DOHH2 (cell line): ENCODE measurements around the gene CFAP157.

Experiments used
- H3F3A ChIP-seq: fragments of 200-600 bp; sonication (generic), shearing (Covaris generic); 2 replicates; pipeline ENCODE4 v1.6.0; 2016; ENCODE audit warnings: antibody characterized with exemption, mild to moderate bottlenecking; ENCODE audit not compliant: control insufficient read depth, insufficient read depth
- H3K27ac ChIP-seq: fragments of 200-600 bp; sonication (generic); 2 replicates; pipeline ENCODE4 v1.5.1; 2014; ENCODE audit warnings: low read depth, mild to moderate bottlenecking, low read length, moderate library complexity
- H3K27me3 ChIP-seq: fragments of 200-600 bp; sonication (generic); 2 replicates; pipeline ENCODE4 v1.6.1; 2014; ENCODE audit warnings: mild to moderate bottlenecking, low read length, mixed read lengths; ENCODE audit not compliant: control insufficient read depth
- H3K36me3 ChIP-seq: fragments of 200-600 bp; sonication (generic); 2 replicates; pipeline ENCODE4 v1.6.1; 2014; ENCODE audit warnings: mild to moderate bottlenecking, low read length, moderate library complexity, mixed read lengths; ENCODE audit not compliant: control insufficient read depth
- H3K4me1 ChIP-seq: fragments of 200-600 bp; sonication (generic); 2 replicates; pipeline ENCODE4 v1.6.1; 2014; ENCODE audit warnings: mild to moderate bottlenecking, low read length, mixed read lengths; ENCODE audit not compliant: control insufficient read depth
- H3K4me2 ChIP-seq: fragments of 200-600 bp; sonication (generic); 2 replicates; pipeline ENCODE4 v1.6.0; 2014; ENCODE audit warnings: mild to moderate bottlenecking, low read length, moderate library complexity
- H3K4me3 ChIP-seq: fragments of 200-600 bp; sonication (generic); 2 replicates; pipeline ENCODE4 v1.5.1; 2014; ENCODE audit warnings: mild to moderate bottlenecking, low read length, mixed read lengths
- H3K79me2 ChIP-seq: fragments of 200-600 bp; sonication (generic); 2 replicates; pipeline ENCODE4 v1.6.1; 2014; ENCODE audit warnings: mild to moderate bottlenecking, low read length, mixed read lengths; ENCODE audit not compliant: control insufficient read depth
- H3K9me2 ChIP-seq: fragments of 200-600 bp; sonication (generic); replicated peaks from 2 replicates; pipeline ENCODE4 v1.6.1; 2014; ENCODE audit warnings: mild to moderate bottlenecking, low read length, mixed read lengths; ENCODE audit not compliant: control insufficient read depth
- H3K9me3 ChIP-seq: fragments of 200-600 bp; sonication (generic); 2 replicates; pipeline ENCODE4 v1.6.1; 2014; ENCODE audit warnings: antibody characterized with exemption, low read length, mixed read lengths; ENCODE audit not compliant: control insufficient read depth, insufficient read depth
- H4K20me1 ChIP-seq: fragments of 200-600 bp; sonication (generic); 2 replicates; pipeline ENCODE4 v1.6.0; 2014; ENCODE audit warnings: low read depth, mild to moderate bottlenecking, antibody characterized with exemption, low read length, moderate library complexity; ENCODE audit not compliant: control insufficient read depth, insufficient read depth
- EZH2phosphoT487 ChIP-seq: fragments of 200-600 bp; sonication (generic); IDR thresholded peaks from 2 replicates; pipeline ENCODE4 v1.6.1; 2017; ENCODE audit warnings: borderline replicate concordance, mild to moderate bottlenecking, antibody characterized with exemption, low read length, moderate library complexity, mixed read lengths
- TF ChIP-seq, protein P1 (sequence below): fragments of 200-600 bp; sonication (generic); IDR thresholded peaks from one replicate; pipeline ENCODE4 v1.5.1; 2014; ENCODE audit warnings: antibody characterized with exemption, mild to moderate bottlenecking, low read depth, low read length; ENCODE audit not compliant: poor library complexity, severe bottlenecking

Gene CFAP157

DNA sequence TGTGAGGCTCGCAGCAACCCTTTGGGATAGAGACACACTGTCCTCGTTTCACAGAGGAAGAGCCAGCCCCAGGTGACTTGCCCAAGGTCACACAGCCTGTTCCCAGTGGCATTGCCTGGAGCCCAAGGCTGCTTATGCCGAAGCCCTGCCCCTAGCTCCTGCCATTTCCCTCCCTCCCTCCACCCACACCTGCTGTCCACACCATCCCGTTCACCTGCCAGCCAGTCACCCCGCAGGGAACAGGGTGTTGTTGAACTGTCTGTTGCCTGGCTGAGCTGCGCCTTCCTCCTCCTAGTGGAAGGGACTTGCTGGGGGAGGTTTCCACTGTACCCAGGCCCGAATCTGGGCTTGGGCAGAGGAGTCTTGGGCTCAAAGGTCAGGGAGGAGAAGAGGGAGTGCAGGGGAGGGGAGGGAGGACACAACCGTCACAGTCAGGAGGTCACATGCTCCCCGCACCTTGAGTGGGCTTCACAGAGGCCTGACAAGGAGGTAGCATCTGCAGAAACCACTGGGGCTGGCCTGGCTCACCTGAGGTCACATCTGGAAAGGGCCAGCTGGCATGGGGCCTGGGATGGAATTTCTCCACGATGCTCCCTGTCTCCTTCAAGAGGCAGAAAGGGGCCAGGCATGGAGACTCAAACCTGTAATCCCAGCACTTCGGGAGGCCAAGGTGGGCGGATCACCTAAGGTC, 15.4 kb downstream of the CFAP157 start:
- Histone ChIP-seq H4K20me1 (no peaks in the 10 kb centered on the region), H3K27me3 (0 out of 2 replicates have a peak, but pooled peaks cover 3% of the 10 kb centered on the region)
- TF ChIP-seq, protein P1, sequence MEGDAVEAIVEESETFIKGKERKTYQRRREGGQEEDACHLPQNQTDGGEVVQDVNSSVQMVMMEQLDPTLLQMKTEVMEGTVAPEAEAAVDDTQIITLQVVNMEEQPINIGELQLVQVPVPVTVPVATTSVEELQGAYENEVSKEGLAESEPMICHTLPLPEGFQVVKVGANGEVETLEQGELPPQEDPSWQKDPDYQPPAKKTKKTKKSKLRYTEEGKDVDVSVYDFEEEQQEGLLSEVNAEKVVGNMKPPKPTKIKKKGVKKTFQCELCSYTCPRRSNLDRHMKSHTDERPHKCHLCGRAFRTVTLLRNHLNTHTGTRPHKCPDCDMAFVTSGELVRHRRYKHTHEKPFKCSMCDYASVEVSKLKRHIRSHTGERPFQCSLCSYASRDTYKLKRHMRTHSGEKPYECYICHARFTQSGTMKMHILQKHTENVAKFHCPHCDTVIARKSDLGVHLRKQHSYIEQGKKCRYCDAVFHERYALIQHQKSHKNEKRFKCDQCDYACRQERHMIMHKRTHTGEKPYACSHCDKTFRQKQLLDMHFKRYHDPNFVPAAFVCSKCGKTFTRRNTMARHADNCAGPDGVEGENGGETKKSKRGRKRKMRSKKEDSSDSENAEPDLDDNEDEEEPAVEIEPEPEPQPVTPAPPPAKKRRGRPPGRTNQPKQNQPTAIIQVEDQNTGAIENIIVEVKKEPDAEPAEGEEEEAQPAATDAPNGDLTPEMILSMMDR: no peak
- TF ChIP-seq EZH2phosphoT487: no peak

DNA sequence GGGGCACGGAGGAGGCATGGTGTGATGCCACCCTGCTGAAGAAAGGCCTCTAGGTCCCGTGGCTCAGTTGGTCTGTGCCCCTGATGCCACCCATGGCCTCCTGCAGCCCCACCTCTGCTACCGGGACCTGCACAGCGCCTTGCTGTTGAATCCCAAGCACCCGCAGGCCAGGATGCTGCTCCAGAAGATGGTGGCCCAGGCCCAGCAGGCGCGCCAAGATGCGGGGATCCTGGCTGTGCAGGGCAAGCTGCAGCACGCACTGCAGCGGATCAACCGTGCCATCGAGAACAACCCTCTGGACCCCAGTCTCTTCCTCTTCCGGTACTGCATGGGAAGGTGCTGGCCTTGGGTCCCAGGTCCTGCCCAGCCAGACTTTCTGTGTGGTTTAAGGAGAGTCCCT, 16.2 kb downstream of the CFAP157 start:
- Histone ChIP-seq H3F3A (no peaks in the 10 kb centered on the region), H3K27me3 (0 out of 2 replicates have a peak, but pooled peaks cover 3% of the 10 kb centered on the region), H3K4me1 (peaks cover 17% of the 10 kb centered on the region), H3K79me2 (no peaks in the 10 kb centered on the region), H3K9me3 (no peaks in the 10 kb centered on the region), H3K36me3 (no peaks in the 10 kb centered on the region), H4K20me1 (no peaks in the 10 kb centered on the region), H3K4me2 (no peak overlapping the region), H3K27ac (no peak overlapping the region), H3K9me2 (no peaks in the 10 kb centered on the region), H3K4me3 (no peak overlapping the region)
- no peak for TF ChIP-seq EZH2phosphoT487
- TF ChIP-seq, protein P1: no peak

More for the DNA sequence above, 15.4 kb downstream of the CFAP157 start:
- Histone ChIP-seq H3K4me2 (no peak overlapping the region), H3K9me2 (no peaks in the 10 kb centered on the region), H3K79me2 (no peaks in the 10 kb centered on the region), H3K36me3 (no peaks in the 10 kb centered on the region), H3F3A (no peaks in the 10 kb centered on the region), H3K4me1 (peaks cover 17% of the 10 kb centered on the region), H3K27ac (no peak overlapping the region), H3K4me3 (no peak overlapping the region), H3K9me3 (no peaks in the 10 kb centered on the region)

DNA sequence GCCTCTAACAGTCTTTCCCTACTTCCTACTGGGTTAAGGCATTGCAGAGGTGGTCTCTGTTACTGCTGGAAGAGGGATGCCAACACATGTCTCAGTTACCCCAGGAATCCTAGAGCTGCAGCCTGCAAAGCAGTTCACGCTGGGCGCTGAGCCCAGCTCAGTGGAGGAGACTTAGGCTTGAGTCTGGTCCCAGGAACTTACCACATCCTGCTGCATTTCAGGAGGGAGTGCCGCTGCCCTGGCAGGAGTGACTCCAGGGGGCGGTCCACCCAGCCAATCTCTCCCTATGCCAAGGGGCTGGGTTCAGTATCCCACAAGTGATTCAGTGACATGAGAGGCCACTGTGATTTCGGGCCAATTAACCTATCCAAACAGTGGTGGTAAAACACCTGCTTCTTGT, 16.7 kb downstream of the CFAP157 start:
- Histone ChIP-seq H4K20me1 (no peaks in the 10 kb centered on the region), H3K27ac (no peak overlapping the region), H3F3A (no peaks in the 10 kb centered on the region), H3K9me2 (no peaks in the 10 kb centered on the region), H3K27me3 (0 out of 2 replicates have a peak, but pooled peaks cover 3% of the 10 kb centered on the region), H3K4me3 (no peak overlapping the region), H3K4me2 (no peak overlapping the region), H3K79me2 (no peaks in the 10 kb centered on the region), H3K9me3 (no peaks in the 10 kb centered on the region), H3K4me1 (peaks cover 17% of the 10 kb centered on the region), H3K36me3 (no peaks in the 10 kb centered on the region)
- TF ChIP-seq EZH2phosphoT487: no peak

DNA sequence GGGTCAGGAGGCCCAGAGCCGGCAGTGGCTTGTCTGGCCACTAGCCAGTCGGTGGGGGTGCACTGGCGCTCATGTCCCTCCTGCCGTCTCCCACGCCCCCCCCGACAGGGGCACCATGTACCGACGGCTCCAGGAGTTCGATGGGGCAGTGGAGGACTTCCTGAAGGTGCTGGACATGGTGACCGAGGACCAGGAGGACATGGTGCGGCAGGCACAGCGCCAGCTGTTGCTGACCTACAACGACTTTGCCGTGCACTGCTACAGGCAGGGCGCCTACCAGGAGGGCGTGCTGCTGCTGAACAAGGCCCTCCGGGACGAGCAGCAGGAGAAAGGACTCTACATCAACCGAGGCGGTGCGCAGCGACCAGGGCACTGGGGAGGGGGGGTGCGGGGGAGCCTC, 17.2 kb downstream of the CFAP157 start:
- H3K4me1 ChIP-seq: peaks cover 16% of the 10 kb centered on the region
- no peaks in the 10 kb centered on the region for H3K9me3 ChIP-seq
- no peak overlapping the region for H3K4me3 ChIP-seq
- H3F3A ChIP-seq: no peaks in the 10 kb centered on the region
- H3K27ac ChIP-seq: no peak overlapping the region
- H3K4me2 ChIP-seq: no peak overlapping the region
- H3K9me2 ChIP-seq: no peaks in the 10 kb centered on the region
- no peak for TF ChIP-seq EZH2phosphoT487
- TF ChIP-seq, protein P1: no peak
- no peaks in the 10 kb centered on the region for H3K79me2 ChIP-seq
- H3K36me3 ChIP-seq: no peaks in the 10 kb centered on the region
- H4K20me1 ChIP-seq: no peaks in the 10 kb centered on the region
- H3K27me3 ChIP-seq: 0 out of 2 replicates have a peak, but pooled peaks cover 3% of the 10 kb centered on the region
